Prostate gland (tissue), 2 donors: ENCODE data around the gene SECTM1. TPM values are rescaled to one million over a fixed set of nuclear protein-coding genes. Genes with fewer than 3 reads are reported as not detected.

Experiments
- DNase-seq: peaks from one replicate; pipeline ENCODE4 v3.0.0-alpha.2; 2019; ENCODE audit warnings: low spot score
- H3K27ac ChIP-seq, 2 donors: fragments of 200-600 bp; sonication (generic); 2 replicates each; pipeline ENCODE4 v1.5.1; 2017 to 2019
- H3K27me3 ChIP-seq: fragments of 200-600 bp; sonication (generic); replicated peaks from 2 replicates; pipeline ENCODE4 v1.5.1; 2019; ENCODE audit not compliant: insufficient read depth
- H3K36me3 ChIP-seq, 2 donors: fragments of 200-600 bp; sonication (generic); 1 replicate in 1 of 2; 2 replicates in 1 of 2; pipeline versions ENCODE4 v1.5.1 to v1.8.1; 2017 to 2019
- H3K4me1 ChIP-seq: fragments of 200-600 bp; sonication (generic); replicated peaks from 2 replicates; pipeline ENCODE4 v1.5.1; 2019
- H3K4me3 ChIP-seq, 2 donors: fragments of 200-600 bp; sonication (generic); 2 replicates each; pipeline ENCODE4 v1.5.1; 2017 to 2019
- H3K9me3 ChIP-seq: fragments of 200-600 bp; sonication (generic); 2 replicates; pipeline ENCODE4 v1.5.1; 2017
- POLR2A ChIP-seq: fragments of 450-650 bp; IDR thresholded peaks from one replicate; pipeline ENCODE4 v1.6.1; 2016; ENCODE audit warnings: antibody characterized with exemption, mild to moderate bottlenecking
- POLR2AphosphoS5 ChIP-seq: sonication (generic); formaldehyde crosslinking; IDR thresholded peaks from one replicate; pipeline ENCODE4 v1.6.1; 2017; ENCODE audit warnings: antibody characterized with exemption
- WGBS: methylation state at CpG from one replicate; pipeline ENCODE4 v1.1.5; 2018; 5-methylcytosine and 5-hydroxymethylcytosine counted together
- intact Hi-C: fragments of 100-400 bp; cut with DNase I; formaldehyde crosslinking; loops from one replicate; pipeline ENCODE4 v1.14.2; 2022
- total RNA-seq, 2 donors: library from RNA; depleted of rRNA; stranded (reverse); fragments of >200 nt; gene quantifications; one replicate each; pipeline ENCODE4 v1.1.0, GENCODE V29; 2016
- TF ChIP-seq, protein P1 (sequence below), 4 experiments: fragments of 200-600 bp in 2 of 4; fragments of 450-650 bp in 2 of 4; sonication (generic) in 2 of 4; IDR thresholded peaks; 1 replicate in 3 of 4; 2 replicates in 1 of 4; pipeline ENCODE4 v1.5.1; 2016 to 2019; ENCODE audit warnings: antibody characterized with exemption in 4 of 4, mild to moderate bottlenecking in 2 of 4, moderate library complexity in 2 of 4

SECTM1 gene
- total RNA-seq, 2 donors from 2014 or later = 9.0 to 12.5 TPM

- no peak overlapping the region for H3K4me3 ChIP-seq
- H3K9me3 ChIP-seq = no peaks in the 10 kb centered on the region
- H3K27ac ChIP-seq = no peak overlapping the region
- peaks cover 11% of the 10 kb centered on the region for H3K4me1 ChIP-seq
- WGBS = 91% methylated on average over 13 of the region's 15 CpGs
- TF ChIP-seq POLR2A (no peak), POLR2AphosphoS5 (no peak)
- TF ChIP-seq, protein P1, sequence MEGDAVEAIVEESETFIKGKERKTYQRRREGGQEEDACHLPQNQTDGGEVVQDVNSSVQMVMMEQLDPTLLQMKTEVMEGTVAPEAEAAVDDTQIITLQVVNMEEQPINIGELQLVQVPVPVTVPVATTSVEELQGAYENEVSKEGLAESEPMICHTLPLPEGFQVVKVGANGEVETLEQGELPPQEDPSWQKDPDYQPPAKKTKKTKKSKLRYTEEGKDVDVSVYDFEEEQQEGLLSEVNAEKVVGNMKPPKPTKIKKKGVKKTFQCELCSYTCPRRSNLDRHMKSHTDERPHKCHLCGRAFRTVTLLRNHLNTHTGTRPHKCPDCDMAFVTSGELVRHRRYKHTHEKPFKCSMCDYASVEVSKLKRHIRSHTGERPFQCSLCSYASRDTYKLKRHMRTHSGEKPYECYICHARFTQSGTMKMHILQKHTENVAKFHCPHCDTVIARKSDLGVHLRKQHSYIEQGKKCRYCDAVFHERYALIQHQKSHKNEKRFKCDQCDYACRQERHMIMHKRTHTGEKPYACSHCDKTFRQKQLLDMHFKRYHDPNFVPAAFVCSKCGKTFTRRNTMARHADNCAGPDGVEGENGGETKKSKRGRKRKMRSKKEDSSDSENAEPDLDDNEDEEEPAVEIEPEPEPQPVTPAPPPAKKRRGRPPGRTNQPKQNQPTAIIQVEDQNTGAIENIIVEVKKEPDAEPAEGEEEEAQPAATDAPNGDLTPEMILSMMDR (IDR thresholded peaks at IDR 0.05) = no peak
- DNase-seq = no peak
- intact Hi-C loops = no loop called here
- H3K36me3 ChIP-seq = no peaks in the 10 kb centered on the region
- H3K27me3 ChIP-seq = no peaks in the 10 kb centered on the region
Observed at GRCh38 chr17:82328994-82329507, 4.5 kb downstream of the SECTM1 start.

GRCh38 chr17:82328141-82328993, 5.2 kb downstream of the SECTM1 start:
- TF ChIP-seq POLR2A (no peak), POLR2AphosphoS5 (no peak)
- TF ChIP-seq, protein P1 (IDR thresholded peaks at IDR 0.05) = no peak
- no peak overlapping the region for H3K4me3 ChIP-seq
- no peaks in the 10 kb centered on the region for H3K27me3 ChIP-seq
- no peak for DNase-seq
- no peaks in the 10 kb centered on the region for H3K36me3 ChIP-seq
- intact Hi-C loops = no loop called here
- WGBS = 68% methylated on average over 22 of the region's 28 CpGs
- peaks cover 9% of the 10 kb centered on the region for H3K4me1 ChIP-seq
- H3K27ac ChIP-seq = no peak overlapping the region
- no peaks in the 10 kb centered on the region for H3K9me3 ChIP-seq

DNA sequence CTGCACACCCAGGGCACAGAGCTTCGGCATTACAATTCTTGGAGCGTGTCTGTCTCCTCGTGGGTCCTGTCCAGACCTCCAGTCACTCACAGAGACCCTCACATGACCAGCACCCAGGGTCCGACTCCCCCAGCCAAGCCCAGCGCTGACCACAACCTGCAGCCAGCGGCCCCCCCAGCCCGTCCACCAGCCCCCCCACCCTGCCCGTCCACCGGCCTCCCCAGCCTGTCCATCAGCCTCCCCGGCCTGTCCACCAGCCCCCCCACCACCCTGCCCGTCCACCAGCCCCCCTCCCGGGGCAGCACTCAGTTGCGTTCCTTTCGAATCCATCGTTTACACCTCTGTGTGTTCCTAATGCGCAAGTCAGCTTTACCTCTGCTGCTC, 5.8 kb downstream of the SECTM1 start:
- 58% methylated on average over 16 of the region's 16 CpGs for WGBS
- TF ChIP-seq, protein P1 (IDR thresholded peaks at IDR 0.05) = no peak
- TF ChIP-seq POLR2AphosphoS5 (no peak), POLR2A (no peak)
- intact Hi-C loops = no loop called here
- no peaks in the 10 kb centered on the region for H3K27me3 ChIP-seq
- H3K27ac ChIP-seq = no peak overlapping the region
- peaks cover 5% of the 10 kb centered on the region for H3K4me1 ChIP-seq
- H3K9me3 ChIP-seq = no peaks in the 10 kb centered on the region
- DNase-seq = no peak
- no peaks in the 10 kb centered on the region for H3K36me3 ChIP-seq
- no peak overlapping the region for H3K4me3 ChIP-seq

GRCh38 chr17:82327289-82327688, 6.3 kb downstream of the SECTM1 start:
- WGBS = 67% methylated on average over 15 of the region's 15 CpGs
- Histone ChIP-seq H3K9me3 (no peaks in the 10 kb centered on the region), H3K27me3 (no peaks in the 10 kb centered on the region), H3K36me3 (no peaks in the 10 kb centered on the region), H3K4me3 (no peak overlapping the region), H3K4me1 (peaks cover 5% of the 10 kb centered on the region), H3K27ac (no peak overlapping the region)
- no peak for TF ChIP-seq POLR2AphosphoS5
- TF ChIP-seq POLR2A = no peak
- TF ChIP-seq, protein P1 (IDR thresholded peaks at IDR 0.05) = no peak
- no peak for DNase-seq
- intact Hi-C loops = no loop called here
